Activated T-helper 1 cell treated with anti-CD3 and anti-CD28 coated beads, Interleukin-12 subunit alpha, Interleukin-12 subunit beta, Interleukin-2, Interleukin-4 antibody, amounts not matched to agents 30 ng/mL and 10 ng/mL and 1 ng/mL, durations not matched to agents 14 hours and 24 hours and 36 hours (primary cell): Measurements from ENCODE around the gene DNAJB1. TPM values are rescaled to one million over a fixed set of nuclear protein-coding genes. Genes with fewer than 3 reads are reported as not detected.
"Not testable (repeated sequence)": the region's sequence is repeated elsewhere in the genome, so short reads cannot be mapped to it uniquely, and the experiment has no call there.

Experiments used
- DNase-seq: peaks from one replicate; pipeline ENCODE4 v3.0.0; 2021; ENCODE audit warnings: low spot score
- H3K27ac Mint-ChIP-seq: one replicate; pipeline ENCODE4 v1.8.0; 2021; ENCODE audit warnings: mild to moderate bottlenecking, mixed read lengths
- H3K27me3 Mint-ChIP-seq: one replicate; pipeline ENCODE4 v1.8.0; 2022; ENCODE audit warnings: mild to moderate bottlenecking, moderate library complexity, mixed read lengths; ENCODE audit not compliant: insufficient read depth
- H3K36me3 Mint-ChIP-seq: one replicate; pipeline ENCODE4 v1.8.0; 2021; ENCODE audit warnings: low read depth, mixed read lengths
- H3K4me1 Mint-ChIP-seq: one replicate; pipeline ENCODE4 v1.8.0; 2021; ENCODE audit warnings: low read depth, mixed read lengths
- H3K4me3 Mint-ChIP-seq: one replicate; pipeline ENCODE4 v1.8.0; 2021; ENCODE audit warnings: mild to moderate bottlenecking, moderate library complexity, mixed read lengths
- H3K9me3 Mint-ChIP-seq: one replicate; pipeline ENCODE4 v1.8.0; 2021; ENCODE audit warnings: mixed read lengths
- intact Hi-C: fragments of 100-400 bp; cut with micrococcal nuclease; formaldehyde crosslinking; loops from one replicate; pipeline ENCODE4 v1.15.1; 2024
- total RNA-seq: library from RNA; stranded (reverse); gene quantifications from 2 replicates; pipeline ENCODE4 v1.2.3, GENCODE V29; 2022

Gene DNAJB1
- total RNA-seq, 1 donor from 2014 or later = 104 TPM

DNA sequence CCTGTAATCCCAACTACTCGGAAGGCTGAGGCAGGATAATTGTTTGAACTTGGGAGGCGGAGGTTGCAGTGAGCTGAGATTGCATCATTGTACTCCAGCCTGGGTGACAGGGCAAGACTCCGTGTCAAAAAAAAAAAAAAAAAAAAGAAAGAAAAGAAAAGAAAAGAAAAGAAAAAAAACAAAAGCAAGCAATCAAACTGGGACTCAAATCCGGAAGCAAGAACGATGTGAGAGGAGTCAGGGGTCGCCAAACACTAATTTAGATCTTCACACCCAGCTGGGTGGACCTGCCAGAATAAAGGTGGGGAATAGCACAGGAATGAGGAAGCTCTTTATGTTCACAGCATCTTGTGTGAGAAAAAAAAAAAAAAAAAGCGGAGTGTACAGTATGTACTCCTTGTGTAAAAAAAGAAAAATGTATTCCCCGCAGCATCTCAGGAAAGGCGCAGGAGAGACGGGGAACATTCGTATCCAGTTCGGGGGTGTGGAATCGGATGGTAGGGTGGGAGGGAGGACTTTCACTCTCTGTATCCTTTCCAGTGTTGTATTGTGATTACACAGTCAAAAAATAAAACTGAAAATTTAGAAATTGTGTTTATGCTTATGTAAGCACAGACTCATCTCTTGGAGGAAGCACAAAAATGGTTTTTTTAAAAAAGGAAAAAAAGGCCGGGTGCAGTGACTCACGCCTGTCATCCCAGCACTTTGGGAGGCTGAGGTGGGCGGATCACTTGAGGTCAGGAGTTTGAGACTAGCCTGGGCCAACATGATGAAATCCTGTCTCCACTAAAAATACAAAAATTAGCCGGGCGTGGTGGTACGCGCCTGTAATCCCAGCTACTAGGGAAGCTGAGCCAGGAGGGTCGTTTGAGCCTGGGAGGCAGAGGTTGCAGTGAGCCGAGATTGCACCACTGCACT lies 7.6 kb downstream of the DNAJB1 start:
- intact Hi-C loops = no loop called here

DNA sequence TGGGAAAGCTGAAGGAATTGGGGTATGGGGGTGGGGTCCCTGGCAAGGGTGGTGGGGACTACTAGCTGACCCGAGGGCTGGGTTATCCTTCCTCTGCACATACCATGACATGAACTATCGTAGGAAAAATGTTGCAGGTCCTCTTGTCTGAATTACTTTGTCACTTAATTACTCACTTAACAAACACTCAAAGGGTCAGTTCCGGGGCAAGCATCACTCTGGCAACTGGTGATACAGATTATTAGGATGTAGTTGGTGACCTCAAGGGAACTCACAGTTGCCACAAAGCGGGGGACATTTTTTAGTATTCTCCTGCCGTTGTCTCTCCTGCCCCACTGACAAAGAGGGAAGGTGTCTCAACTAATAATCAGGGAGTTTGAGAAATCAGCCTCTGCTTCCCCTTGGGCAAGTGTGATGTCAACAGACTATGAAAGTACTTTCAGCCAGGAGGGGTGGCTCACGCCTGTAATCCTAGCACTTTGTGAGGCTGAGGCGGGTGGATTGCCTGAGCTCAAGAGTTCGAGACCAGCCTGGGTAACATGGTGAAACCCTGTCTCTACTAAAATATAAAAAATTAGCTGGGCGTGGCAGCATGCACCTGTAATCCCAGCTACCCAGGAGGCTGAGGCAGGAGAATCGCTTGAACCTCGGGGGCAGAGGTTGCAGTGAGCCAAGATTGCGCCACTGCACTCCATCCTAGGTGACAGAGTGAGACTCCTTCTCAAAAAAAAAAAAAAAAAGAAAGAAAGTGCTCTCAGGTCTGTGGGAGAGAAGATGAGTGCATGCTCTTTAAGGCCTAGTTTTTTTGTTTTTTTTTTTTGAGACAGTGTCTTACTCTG lies 10.3 kb downstream of the DNAJB1 start:
- H3K27me3 Mint-ChIP-seq = peaks cover 9% of the 10 kb centered on the region
- H3K36me3 Mint-ChIP-seq = no peaks in the 10 kb centered on the region
- H3K4me1 Mint-ChIP-seq = peaks cover 43% of the 10 kb centered on the region
- no peaks in the 10 kb centered on the region for H3K9me3 Mint-ChIP-seq
- intact Hi-C loops = loop anchor here (1.0 kb wide), 1 partner anchor 10 kb away; the partner anchor contains the start of gene DNAJB1
- no peak overlapping the region for H3K4me3 Mint-ChIP-seq
- H3K27ac Mint-ChIP-seq = peak overlapping the region; percentile 81
- DNase-seq = no peak

More for the DNA sequence above, 7.6 kb downstream of the DNAJB1 start:
- H3K27ac Mint-ChIP-seq = no peak overlapping the region
- H3K4me1 Mint-ChIP-seq = peaks cover 50% of the 10 kb centered on the region
- no peaks in the 10 kb centered on the region for H3K27me3 Mint-ChIP-seq
- H3K36me3 Mint-ChIP-seq = peaks cover 15% of the 10 kb centered on the region
- DNase-seq = no peak
- H3K9me3 Mint-ChIP-seq = no peaks in the 10 kb centered on the region
- H3K4me3 Mint-ChIP-seq = no peak overlapping the region

DNA sequence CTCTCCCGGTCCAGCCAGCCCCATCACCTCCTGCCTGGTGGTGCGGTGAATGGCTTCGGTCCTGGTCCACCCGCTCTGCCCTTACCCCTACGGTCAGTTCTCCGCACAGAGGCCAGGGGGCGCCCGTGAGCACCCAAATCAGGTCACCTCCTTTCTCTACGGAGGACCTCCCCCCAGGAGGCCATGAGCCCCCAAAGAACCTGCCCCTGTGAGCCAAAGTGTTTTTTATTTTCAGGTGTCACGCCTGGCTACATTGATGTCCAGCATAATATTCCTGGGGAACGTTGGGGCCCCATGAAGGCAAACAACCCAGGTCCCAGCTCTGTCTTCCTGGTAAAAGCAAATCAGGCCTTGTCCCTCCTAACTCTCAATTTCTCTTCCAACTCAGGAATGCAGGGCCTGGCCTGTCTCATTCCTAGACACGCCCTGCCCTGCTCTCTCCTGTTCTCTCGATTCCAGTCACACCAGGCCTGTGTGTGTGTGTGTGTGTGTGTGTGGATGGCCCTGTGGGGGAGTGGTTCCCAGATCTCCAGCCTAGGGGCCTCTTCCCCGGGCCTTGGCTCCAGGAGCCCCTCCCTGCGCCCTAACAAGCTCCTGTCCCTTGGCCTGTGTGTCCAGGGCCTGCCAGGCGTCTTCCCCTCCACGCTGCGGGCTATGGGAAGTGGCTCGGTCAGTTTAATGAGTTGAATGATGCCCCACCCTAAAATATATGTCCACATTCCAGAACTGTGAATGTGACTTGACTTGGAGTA lies 12.5 kb downstream of the DNAJB1 start:
- intact Hi-C loops = no loop called here
- DNase-seq = peak; percentile 63
- H3K4me3 Mint-ChIP-seq = no peak overlapping the region
- H3K4me1 Mint-ChIP-seq = peaks cover 35% of the 10 kb centered on the region
- H3K27me3 Mint-ChIP-seq = peaks cover 9% of the 10 kb centered on the region
- no peaks in the 10 kb centered on the region for H3K36me3 Mint-ChIP-seq
- no peaks in the 10 kb centered on the region for H3K9me3 Mint-ChIP-seq
- H3K27ac Mint-ChIP-seq = peak overlapping the region; percentile 27

DNA sequence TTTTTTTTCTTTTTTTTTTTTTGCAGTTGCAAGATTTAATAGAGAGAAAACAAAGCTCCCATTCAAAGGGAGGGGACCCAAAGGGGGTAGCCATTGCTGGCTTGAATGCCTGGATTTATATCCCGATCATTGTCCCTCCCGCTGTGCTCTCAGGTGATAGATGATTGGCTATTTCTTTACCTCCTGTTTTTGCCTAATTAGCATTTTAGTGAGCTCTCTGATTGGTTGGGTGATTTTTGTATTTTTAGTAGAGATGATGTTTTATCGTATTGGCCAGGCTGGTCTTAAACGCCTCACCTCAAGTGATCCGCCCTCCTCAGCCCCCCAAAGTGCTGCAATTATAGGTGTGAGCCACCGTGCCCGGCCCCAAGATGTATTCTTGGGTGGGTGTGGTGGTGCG lies 13.6 kb downstream of the DNAJB1 start:
- H3K27ac Mint-ChIP-seq, H3K27me3 Mint-ChIP-seq, H3K36me3 Mint-ChIP-seq, H3K9me3 Mint-ChIP-seq, H3K4me3 Mint-ChIP-seq, DNase-seq, intact Hi-C loops: not testable (repeated sequence)
- peaks cover 29% of the 10 kb centered on the region for H3K4me1 Mint-ChIP-seq

DNA sequence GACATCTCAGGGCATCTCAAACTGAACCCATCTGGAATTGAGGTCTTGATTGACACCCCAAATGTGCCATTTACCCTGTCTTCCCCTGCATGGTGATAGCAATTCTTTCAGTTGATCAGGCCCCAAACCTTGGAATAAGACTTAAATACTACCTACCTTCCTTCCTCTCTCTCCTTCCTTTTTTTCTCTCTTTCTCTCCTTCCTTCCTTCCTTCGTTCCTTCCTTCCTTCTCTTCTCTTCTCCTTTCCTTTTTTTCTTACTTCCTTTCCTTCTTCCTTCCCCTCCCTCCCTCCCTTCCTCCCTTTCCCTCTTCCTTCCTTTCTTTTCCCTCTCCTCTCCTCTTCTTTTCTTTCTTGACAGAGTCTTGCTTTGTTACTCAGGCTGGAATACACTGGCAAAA lies 14.9 kb downstream of the DNAJB1 start:
- H3K27ac Mint-ChIP-seq = no peak overlapping the region
- H3K4me3 Mint-ChIP-seq = no peak overlapping the region
- intact Hi-C loops = no loop called here
- H3K27me3 Mint-ChIP-seq = peaks cover 9% of the 10 kb centered on the region
- no peak for DNase-seq
- H3K4me1 Mint-ChIP-seq = peaks cover 27% of the 10 kb centered on the region
- H3K36me3 Mint-ChIP-seq = no peaks in the 10 kb centered on the region
- no peaks in the 10 kb centered on the region for H3K9me3 Mint-ChIP-seq

DNA sequence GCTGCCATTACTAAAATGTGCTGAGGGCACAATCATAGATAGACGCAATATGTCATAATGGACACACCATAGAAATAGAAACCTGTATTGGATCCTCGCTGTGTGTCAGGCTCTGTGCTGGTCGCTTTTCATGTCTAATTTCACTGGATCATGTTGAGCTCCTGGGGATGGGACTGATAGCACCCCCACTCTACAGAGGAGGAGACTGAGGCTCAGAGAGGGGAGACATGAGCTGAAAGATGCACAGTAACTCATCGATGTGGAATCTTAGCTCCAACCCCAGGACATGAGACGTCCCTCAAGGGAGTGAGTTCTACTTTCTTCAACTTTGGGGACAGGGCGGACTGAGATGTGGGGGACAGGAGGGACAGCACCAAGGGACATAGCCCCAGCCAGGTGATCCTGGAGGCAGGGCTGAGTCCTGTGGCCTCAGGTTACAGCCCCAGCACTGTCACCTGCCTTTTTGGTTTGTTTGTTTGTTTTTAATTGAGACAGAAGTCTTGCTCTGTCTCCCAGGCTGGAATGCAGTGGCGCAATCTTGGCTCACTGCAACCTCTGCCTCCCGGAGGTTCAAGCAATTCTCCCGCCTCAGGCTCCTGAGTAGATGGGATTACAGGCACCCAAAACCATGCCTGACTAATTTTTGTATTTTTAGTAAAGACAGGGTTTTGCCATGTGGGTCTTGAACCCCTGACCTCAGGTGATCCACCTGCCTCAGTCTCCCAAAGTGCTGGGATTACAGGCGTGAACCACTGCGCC lies 15.7 kb downstream of the DNAJB1 start:
- no peaks in the 10 kb centered on the region for H3K36me3 Mint-ChIP-seq
- H3K4me3 Mint-ChIP-seq = no peak overlapping the region
- H3K27me3 Mint-ChIP-seq = peaks cover 9% of the 10 kb centered on the region
- no peaks in the 10 kb centered on the region for H3K9me3 Mint-ChIP-seq
- no peak for DNase-seq
- intact Hi-C loops = no loop called here
- peaks cover 23% of the 10 kb centered on the region for H3K4me1 Mint-ChIP-seq
- H3K27ac Mint-ChIP-seq = no peak overlapping the region

DNA sequence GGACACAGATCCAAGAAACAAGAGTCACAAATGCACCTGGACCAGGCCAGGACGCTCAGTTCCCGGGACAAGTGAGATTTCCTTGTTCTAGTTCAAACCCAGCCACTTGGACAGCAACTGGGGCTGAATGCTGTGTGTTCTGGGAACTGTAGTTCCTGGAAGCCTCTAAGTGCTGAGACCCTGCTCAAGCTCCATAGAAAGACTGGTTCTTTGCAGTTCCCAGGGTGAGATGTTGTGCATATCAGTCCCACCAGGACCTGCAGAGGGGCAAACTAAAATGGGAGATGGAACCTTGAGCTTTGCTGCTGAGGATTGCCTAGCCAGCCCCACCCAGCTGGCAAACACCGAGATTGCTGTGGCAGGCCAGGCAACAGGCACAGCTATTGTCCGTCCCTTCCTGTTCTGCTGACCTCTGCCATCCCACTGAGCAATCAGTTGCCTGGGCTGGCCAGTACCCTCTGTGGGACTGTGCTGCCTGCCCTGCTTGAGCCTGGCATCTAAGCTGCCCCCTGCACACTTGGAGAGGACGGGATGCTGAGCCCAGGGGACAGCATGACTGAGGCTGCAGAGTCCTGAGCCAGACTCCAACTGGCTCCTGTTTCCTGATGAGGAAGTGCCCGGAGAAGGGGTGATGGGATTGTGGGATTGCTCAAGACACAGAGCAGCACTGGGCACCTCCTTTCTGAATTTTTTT lies 20.8 kb downstream of the DNAJB1 start:
- no peaks in the 10 kb centered on the region for H3K36me3 Mint-ChIP-seq

DNA sequence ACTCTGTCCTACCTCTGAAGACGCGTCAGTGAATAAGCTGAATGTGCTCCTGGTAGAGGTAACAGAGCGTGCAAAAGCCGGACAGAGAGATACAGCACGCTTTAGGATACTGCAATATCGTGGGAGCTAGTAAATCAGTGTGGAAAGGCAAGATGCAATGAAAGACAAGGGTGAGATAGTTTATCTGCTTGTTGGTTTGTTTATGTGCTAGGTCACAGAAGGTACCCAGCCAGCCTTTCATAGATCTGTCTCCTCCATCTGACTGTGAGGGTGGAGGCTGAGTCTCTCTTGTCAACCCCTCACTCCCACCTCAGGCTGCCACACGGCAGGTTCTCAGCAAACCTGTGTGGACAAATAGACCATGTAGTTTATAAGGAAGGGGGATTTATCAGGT lies 21.4 kb downstream of the DNAJB1 start:
- intact Hi-C loops = loop anchor here (2.0 kb wide), 1 partner anchor 22 kb away; the partner anchor contains the start of gene DNAJB1
- DNase-seq = no peak
- no peaks in the 10 kb centered on the region for H3K9me3 Mint-ChIP-seq
- no peaks in the 10 kb centered on the region for H3K27me3 Mint-ChIP-seq
- peak overlapping the region; percentile 79 for H3K4me3 Mint-ChIP-seq
- peaks cover 12% of the 10 kb centered on the region for H3K4me1 Mint-ChIP-seq
- H3K27ac Mint-ChIP-seq = peak overlapping the region; percentile 59
- H3K36me3 Mint-ChIP-seq = no peaks in the 10 kb centered on the region

More for the DNA sequence above, 20.8 kb downstream of the DNAJB1 start:
- Mint-ChIP-seq H3K27me3 (no peaks in the 10 kb centered on the region), H3K4me3 (peak overlapping the region; percentile 79), H3K27ac (no peak overlapping the region), H3K4me1 (peaks cover 12% of the 10 kb centered on the region), H3K9me3 (no peaks in the 10 kb centered on the region)
- intact Hi-C loops = loop anchor here (2.0 kb wide), 1 partner anchor 21 kb away; the partner anchor contains the start of gene DNAJB1
- DNase-seq = no peak

DNA sequence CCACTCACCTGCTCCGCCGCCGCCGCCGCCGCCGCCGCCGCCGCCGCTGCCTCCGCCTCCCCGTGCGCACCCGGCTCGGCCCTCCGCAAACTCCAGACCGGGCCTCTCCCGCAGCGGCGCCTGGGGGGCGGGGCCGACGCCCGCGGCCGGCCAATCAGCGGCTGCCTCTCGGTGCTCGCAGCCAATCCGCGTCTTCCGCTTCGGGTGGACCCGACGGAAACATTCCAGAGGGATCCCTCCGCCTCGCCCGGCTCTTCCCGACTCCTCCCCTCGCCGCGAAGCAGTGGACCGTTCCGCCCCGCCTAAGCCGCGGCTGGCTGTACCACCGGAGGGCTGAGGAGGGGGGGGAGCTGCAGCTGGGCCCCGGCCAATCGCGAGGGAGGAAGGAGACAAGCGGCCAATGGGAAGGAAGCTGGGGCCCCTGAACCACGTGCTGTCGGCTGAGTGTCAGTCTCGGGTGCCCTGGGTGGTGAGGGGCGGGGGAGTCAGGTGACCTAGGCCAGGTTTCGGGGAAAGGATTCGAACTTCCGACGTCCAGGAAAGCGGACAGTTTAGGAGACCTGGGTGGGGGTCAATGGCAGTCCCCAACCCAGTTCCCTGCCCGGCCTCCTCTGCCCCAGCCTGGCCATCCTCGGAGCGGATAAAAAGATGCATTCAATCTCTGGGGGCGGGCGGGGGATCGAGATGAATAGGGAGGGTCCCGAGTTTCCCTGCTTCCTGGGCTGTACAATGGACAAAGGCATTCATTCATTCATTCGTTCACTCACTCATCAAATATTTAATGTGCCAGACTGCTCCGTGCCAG lies 22.0 kb downstream of the DNAJB1 start, which contains the start of gene GIPC1:
Gene GIPC1 (minus strand): TSS at position 99 of the 805 bp plus-strand sequence. CDS start 13,151 bp downstream, outside the sequence.
- Mint-ChIP-seq H3K4me1 (peaks cover 12% of the 10 kb centered on the region), H3K36me3 (peaks cover 3% of the 10 kb centered on the region), H3K27ac (peak within 1 kb of the TSS; percentile 65), H3K4me3 (peak within 1 kb of the TSS; percentile 87), H3K9me3 (no peaks in the 10 kb centered on the region), H3K27me3 (no peaks in the 10 kb centered on the region)
- DNase-seq = peak; percentile 86
- intact Hi-C loops = loop anchor here (2.0 kb wide), 1 partner anchor 23 kb away; the partner anchor contains the start of gene DNAJB1

DNA sequence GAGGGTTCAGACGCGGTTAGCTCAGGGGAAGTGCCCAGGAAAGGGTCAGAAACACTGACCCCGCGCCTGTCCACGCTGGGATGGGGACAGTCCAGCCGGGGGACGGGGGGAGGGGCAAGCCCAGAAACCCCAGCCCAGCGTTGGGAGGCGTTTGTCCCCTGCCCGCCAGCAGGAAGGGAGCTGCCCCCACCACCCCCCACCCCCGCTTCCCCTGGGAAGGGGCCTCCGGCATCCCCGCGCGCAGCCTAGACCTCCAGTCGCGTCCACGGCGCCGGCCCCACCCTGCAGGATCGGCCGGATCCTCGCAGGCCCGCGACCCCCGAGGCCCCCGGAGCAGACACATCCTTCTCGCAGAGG lies 22.5 kb downstream of the DNAJB1 start:
- Mint-ChIP-seq H3K9me3 (no peaks in the 10 kb centered on the region), H3K4me3 (peak overlapping the region; percentile 87), H3K36me3 (peaks cover 3% of the 10 kb centered on the region), H3K27ac (peak overlapping the region; percentile 65), H3K27me3 (no peaks in the 10 kb centered on the region), H3K4me1 (peaks cover 12% of the 10 kb centered on the region)
- intact Hi-C loops = loop anchor here (2.0 kb wide), 1 partner anchor 23 kb away; the partner anchor contains the start of gene DNAJB1
- DNase-seq = no peak
